T follicular helper cell (primary cell): ENCODE data around the gene LRRC36.

Experiments used
- DNase-seq: peaks from one replicate; pipeline ENCODE4 v3.0.0-alpha.2; 2020; ENCODE audit warnings: low read depth

LRRC36 gene

GRCh38 chr16:67424261-67424615, 97.6 kb downstream of the LRRC36 start:
- DNase-seq: no peak

DNA sequence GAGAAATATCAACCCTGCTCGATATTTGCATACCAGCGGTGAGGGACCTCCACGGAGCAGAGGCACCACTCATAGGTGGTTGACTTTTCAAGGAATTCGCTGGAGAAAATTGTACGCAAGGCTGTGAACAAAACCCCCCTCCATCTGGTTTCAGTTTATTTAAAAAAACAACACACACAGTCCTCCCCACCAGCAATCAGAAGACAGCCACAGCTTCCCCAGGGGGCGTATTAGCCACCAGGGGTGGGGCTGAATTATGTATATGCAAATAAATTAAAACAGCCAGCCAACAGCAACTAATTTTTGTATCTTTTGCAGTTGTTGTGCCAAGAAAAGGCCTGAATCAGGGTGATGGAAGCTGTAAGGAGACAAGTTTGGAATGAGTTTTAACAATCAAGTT, 98.4 kb downstream of the LRRC36 start:
- no peak for DNase-seq

DNA sequence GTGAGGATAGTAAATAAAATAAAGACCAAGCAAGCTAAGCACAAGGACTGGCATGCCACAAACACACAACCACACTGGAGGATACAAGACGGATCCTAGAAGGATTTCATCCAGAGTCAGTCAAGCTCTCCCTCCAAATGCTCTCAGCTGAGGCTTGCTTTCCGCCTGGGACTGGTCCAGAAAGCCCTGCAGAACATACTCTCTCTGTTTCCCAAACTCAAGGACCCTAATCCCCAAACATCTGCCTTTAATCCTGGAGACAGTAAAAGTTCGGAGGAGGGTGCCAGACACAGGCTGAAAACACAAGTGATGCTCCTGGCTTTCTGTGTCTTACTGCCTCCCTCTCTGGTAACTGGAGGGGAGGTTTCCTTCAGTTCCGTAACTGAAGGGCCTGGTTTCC, 99.0 kb downstream of the LRRC36 start:
- no peak for DNase-seq

DNA sequence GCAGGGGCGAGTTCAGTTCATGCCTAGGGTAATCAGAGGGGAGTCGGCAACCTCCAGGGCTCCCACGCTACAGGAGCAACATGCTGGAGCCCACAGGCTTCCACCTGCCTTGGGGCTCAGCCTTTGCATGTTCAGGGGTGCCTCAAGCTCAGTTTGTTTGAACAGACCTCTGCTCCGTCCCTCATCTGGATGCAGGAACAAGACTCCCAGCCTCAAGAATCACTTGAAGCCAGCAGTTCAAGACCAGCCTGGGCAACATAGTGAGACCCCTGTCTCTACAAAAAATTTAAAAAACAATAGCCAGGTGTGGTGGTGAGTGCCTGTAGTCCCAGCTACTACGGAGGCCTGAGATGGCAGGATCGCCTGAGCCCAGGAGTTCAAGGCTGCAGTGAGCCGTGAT, 99.4 kb downstream of the LRRC36 start:
- DNase-seq: no peak

DNA sequence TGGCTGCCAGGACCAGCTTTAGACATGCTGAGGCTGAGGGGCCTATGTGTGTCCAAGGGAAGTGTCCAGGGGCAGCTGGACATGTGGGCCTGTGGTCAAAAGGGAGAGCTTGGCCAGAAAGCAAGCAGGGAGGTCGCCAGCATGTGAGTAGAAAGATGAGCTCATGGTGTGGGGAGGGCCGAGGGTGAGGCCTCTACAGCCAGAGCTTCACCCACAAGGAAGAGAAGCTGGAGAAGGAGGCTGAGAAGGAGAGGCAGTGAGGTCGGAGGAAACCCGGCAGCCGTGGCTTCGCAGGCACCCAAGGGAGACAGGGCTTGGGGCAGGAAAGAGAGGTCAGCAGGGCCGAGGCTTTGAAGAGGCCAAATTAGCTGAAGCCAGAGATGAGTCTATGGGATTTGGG, 100.3 kb downstream of the LRRC36 start:
- DNase-seq: no peak

- DNase-seq: peak; percentile 22
Measured at GRCh38 chr16:67428146-67428731, 101.6 kb downstream of the LRRC36 start.

GRCh38 chr16:67429053-67429798, 102.6 kb downstream of the LRRC36 start:
- DNase-seq: no peak

GRCh38 chr16:67429799-67430503, 103.3 kb downstream of the LRRC36 start:
- DNase-seq: no peak

- no peak for DNase-seq
Measured at GRCh38 chr16:67430504-67430976, 103.9 kb downstream of the LRRC36 start.

DNA sequence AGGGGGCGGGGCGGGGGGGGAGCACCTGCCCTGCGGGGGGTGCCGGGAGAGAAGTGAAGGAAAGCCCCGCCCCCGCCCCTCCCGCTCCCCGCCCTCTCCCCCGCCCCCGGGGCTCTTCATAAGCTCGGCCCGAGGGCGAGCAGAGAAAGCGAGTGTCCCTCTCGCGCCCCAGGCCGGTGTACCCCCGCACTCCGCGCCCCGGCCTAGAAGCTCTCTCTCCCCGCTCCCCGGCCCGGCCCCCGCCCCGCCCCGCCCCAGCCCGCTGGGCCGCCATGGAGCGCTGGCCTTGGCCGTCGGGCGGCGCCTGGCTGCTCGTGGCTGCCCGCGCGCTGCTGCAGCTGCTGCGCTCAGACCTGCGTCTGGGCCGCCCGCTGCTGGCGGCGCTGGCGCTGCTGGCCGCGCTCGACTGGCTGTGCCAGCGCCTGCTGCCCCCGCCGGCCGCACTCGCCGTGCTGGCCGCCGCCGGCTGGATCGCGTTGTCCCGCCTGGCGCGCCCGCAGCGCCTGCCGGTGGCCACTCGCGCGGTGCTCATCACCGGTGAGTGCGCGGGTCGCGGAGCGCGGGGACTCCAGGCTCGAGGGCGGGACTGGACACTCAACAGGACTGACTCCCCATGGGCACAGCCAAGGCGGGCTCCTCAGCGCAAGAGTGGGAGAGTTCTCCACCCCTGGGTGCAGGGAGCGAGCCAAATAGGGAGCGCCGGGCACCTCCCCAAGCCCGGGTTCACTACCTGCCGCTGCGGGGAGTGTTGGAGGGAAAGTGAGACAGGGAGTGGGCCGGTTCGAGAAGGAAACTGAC, 104.6 kb downstream of the LRRC36 start, which contains the start of gene HSD11B2:
HSD11B2 (plus strand) TSS at position 145 of the 798 bp plus-strand sequence; CDS start at position 273, 128 bp downstream.
- no peak for DNase-seq

GRCh38 chr16:67431775-67432505, 105.3 kb downstream of the LRRC36 start:
- no peak for DNase-seq

DNA sequence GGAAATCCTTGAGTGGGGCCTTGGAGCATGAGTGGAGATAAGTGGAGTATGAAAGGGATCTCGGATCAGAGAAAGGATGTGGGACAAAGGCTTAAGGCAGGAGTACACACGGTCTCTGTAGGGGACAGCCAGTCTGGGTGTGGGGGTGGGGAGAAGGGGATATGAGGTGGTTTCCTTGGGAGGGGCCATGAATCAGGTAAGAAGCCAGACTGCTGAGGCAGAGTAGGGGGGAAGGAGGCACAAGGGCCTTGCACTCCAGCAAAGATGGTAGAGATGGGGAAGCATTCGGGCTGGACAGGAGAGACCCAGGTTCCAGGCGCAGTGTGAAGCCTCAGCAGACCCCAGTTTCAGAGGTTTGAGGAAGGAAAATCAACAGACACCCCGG, 105.9 kb downstream of the LRRC36 start:
- DNase-seq: no peak

DNA sequence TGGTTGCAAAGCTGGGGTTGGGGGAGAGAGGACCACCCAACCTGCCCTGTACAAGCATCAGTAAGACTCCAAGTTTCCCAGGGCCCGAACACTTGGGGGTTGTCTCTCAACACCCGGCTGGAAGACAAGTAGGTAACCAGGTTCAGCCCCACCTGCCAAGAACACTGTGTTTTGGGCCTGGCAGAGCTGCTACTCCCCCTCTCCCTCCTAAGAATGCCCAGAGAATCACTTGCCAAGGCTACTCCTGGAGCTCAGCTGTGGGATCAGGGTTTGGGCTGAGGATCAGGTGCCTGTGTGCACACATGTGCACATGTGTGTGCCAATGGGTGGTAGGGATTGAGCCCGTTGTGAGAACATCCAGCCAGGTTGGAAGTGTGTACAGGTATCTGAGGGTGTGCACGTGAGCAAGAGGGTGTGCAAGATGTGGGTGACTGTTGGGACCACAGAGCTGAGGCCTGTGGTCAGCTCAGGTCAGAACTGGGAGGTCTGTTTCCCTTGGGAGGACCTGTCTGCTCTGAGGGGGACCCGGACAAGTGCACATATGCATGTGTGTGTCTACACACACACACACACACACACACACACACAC, 106.6 kb downstream of the LRRC36 start:
- no peak for DNase-seq
